Panc1 (cell line): Measurements from ENCODE around the gene FLRT1. TPM values are rescaled to one million over a fixed set of nuclear protein-coding genes. Genes with fewer than 3 reads are reported as not detected.

Source experiments
- ATAC-seq: fragments of 200-7000 bp; cut with Tn5 transposase; 2 replicates; pipeline ENCODE4 v1.9.1; 2020; ENCODE audit warnings: mild to moderate bottlenecking, moderate library complexity
- BruUV-seq: library from RNA; stranded (reverse); fragments of 400-500 nt; replicated peaks from 2 replicates; lab custom pipeline; 2021; lab: Mats Ljungman, UMichigan
- CTCF ChIA-PET: fragments of 300-600 bp; sonication (Branson Sonifier 250); formaldehyde crosslinking; loops from one replicate; lab custom pipeline; 2022; ENCODE audit warnings: antibody characterized with exemption; lab: Charles Lee
- POLR2A ChIA-PET: fragments of 300-600 bp; sonication (Branson Sonifier 250); formaldehyde crosslinking; loops from one replicate; lab custom pipeline; 2022; ENCODE audit warnings: antibody characterized with exemption; lab: Charles Lee
- DNase-seq: peaks from one replicate; pipeline ENCODE4 v3.0.0-alpha.2; 2010; ENCODE audit warnings: low read depth, low spot score
- H3K27ac ChIP-seq: 2 replicates; pipeline ENCODE4 v1.5.1; 2011; ENCODE audit warnings: mild to moderate bottlenecking, low read length, inconsistent platforms
- H3K27me3 ChIP-seq: fragments of 200-500 bp; sonication (Bioruptor generic); 2 replicates; pipeline ENCODE4 v1.6.0; 2014; ENCODE audit warnings: low read length, inconsistent platforms; ENCODE audit not compliant: control insufficient read depth, insufficient read depth
- H3K36me3 ChIP-seq: fragments of 200-500 bp; sonication (Bioruptor generic); 2 replicates; pipeline ENCODE4 v1.5.1; 2014; ENCODE audit warnings: inconsistent platforms, mild to moderate bottlenecking, low read length, moderate library complexity; ENCODE audit not compliant: control insufficient read depth, insufficient read depth
- H3K4me1 ChIP-seq: 2 replicates; pipeline ENCODE4 v1.5.1; 2011; ENCODE audit warnings: inconsistent platforms, mild to moderate bottlenecking, low read length, moderate library complexity; ENCODE audit not compliant: control insufficient read depth, insufficient read depth
- H3K4me3 ChIP-seq, 2 experiments: 2 replicates each; pipeline ENCODE4 v1.5.1; 2011 to 2012; ENCODE audit warnings: low read depth in 2 of 2, low read length in 2 of 2, mild to moderate bottlenecking in 2 of 2, inconsistent platforms in 1 of 2, moderate library complexity in 1 of 2
- H3K9me3 ChIP-seq: fragments of 200-500 bp; sonication (Bioruptor generic); 2 replicates; pipeline ENCODE4 v1.5.1; 2014; ENCODE audit warnings: low read depth, mild to moderate bottlenecking, inconsistent platforms, low read length, moderate library complexity; ENCODE audit not compliant: control insufficient read depth, insufficient read depth
- POLR2AphosphoS5 ChIP-seq: IDR thresholded peaks from 2 replicates; pipeline ENCODE4 v1.6.1; 2012; ENCODE audit warnings: mild to moderate bottlenecking, low read depth, low read length, moderate library complexity
- SIN3A ChIP-seq: IDR thresholded peaks from 2 replicates; pipeline ENCODE4 v1.6.1; 2012; ENCODE audit warnings: low read depth, mild to moderate bottlenecking, low read length, moderate library complexity, borderline replicate concordance; ENCODE audit not compliant: insufficient read depth
- TCF7L2 ChIP-seq: IDR thresholded peaks from 2 replicates; pipeline ENCODE4 v1.6.1; 2011; ENCODE audit warnings: mild to moderate bottlenecking, low read depth, low read length, inconsistent platforms
- in situ Hi-C: cut with HindIII; loops from 2 replicates; pipeline ENCODE4 v1.10.0; 2016; ENCODE audit warnings: low sequenced_read_pairs, low pct_unique_long_range_greater_than_20kb
- intact Hi-C: fragments of 100-400 bp; cut with micrococcal nuclease; formaldehyde crosslinking; loops from one replicate; pipeline ENCODE4 v1.10.0; 2022; ENCODE audit not compliant: unreplicated experiment
- total RNA-seq: library from RNA; stranded (reverse); gene quantifications from one replicate; pipeline ENCODE4 v1.2.1, GENCODE V29; 2021; ENCODE audit not compliant: unreplicated experiment
- TF ChIP-seq, protein P1 (sequence below), 2 experiments: IDR thresholded peaks; 2 replicates each; pipeline ENCODE4 v1.6.1; 2011 to 2012; ENCODE audit warnings: low read depth in 2 of 2, control low read depth in 1 of 2, low read length in 1 of 2, mild to moderate bottlenecking in 1 of 2, moderate library complexity in 1 of 2; ENCODE audit not compliant: insufficient read depth in 1 of 2
- TF ChIP-seq, protein P2 (sequence below): fragments of 450-650 bp; IDR thresholded peaks from 2 replicates; pipeline ENCODE4 v1.5.1; 2017; ENCODE audit warnings: mild to moderate bottlenecking

Gene FLRT1
- total RNA-seq, 1 experiment from 2014 or later = 0.51 TPM

- no TSS peak for BruUV-seq
- Histone ChIP-seq H3K4me3 (no peak overlapping the region), H3K36me3 (no peaks in the 10 kb centered on the region), H3K27me3 (no peaks in the 10 kb centered on the region), H3K9me3 (no peaks in the 10 kb centered on the region), H3K27ac (no peak overlapping the region), H3K4me1 (no peaks in the 10 kb centered on the region)
- ATAC-seq (no peak), DNase-seq (no peak)
- ChIA-PET POLR2A (no interaction called here), CTCF (no interaction called here)
- TF ChIP-seq TCF7L2 = no peak
- TF ChIP-seq SIN3A = no peak
- TF ChIP-seq, protein P1, sequence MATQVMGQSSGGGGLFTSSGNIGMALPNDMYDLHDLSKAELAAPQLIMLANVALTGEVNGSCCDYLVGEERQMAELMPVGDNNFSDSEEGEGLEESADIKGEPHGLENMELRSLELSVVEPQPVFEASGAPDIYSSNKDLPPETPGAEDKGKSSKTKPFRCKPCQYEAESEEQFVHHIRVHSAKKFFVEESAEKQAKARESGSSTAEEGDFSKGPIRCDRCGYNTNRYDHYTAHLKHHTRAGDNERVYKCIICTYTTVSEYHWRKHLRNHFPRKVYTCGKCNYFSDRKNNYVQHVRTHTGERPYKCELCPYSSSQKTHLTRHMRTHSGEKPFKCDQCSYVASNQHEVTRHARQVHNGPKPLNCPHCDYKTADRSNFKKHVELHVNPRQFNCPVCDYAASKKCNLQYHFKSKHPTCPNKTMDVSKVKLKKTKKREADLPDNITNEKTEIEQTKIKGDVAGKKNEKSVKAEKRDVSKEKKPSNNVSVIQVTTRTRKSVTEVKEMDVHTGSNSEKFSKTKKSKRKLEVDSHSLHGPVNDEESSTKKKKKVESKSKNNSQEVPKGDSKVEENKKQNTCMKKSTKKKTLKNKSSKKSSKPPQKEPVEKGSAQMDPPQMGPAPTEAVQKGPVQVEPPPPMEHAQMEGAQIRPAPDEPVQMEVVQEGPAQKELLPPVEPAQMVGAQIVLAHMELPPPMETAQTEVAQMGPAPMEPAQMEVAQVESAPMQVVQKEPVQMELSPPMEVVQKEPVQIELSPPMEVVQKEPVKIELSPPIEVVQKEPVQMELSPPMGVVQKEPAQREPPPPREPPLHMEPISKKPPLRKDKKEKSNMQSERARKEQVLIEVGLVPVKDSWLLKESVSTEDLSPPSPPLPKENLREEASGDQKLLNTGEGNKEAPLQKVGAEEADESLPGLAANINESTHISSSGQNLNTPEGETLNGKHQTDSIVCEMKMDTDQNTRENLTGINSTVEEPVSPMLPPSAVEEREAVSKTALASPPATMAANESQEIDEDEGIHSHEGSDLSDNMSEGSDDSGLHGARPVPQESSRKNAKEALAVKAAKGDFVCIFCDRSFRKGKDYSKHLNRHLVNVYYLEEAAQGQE (IDR thresholded peaks at IDR 0.05; ENCODE audit: insufficient read depth in 1 of 2, low read depth in 2 of 2, low read length in 1 of 2) = no peak
- no peak for TF ChIP-seq POLR2AphosphoS5
- TF ChIP-seq, protein P2, sequence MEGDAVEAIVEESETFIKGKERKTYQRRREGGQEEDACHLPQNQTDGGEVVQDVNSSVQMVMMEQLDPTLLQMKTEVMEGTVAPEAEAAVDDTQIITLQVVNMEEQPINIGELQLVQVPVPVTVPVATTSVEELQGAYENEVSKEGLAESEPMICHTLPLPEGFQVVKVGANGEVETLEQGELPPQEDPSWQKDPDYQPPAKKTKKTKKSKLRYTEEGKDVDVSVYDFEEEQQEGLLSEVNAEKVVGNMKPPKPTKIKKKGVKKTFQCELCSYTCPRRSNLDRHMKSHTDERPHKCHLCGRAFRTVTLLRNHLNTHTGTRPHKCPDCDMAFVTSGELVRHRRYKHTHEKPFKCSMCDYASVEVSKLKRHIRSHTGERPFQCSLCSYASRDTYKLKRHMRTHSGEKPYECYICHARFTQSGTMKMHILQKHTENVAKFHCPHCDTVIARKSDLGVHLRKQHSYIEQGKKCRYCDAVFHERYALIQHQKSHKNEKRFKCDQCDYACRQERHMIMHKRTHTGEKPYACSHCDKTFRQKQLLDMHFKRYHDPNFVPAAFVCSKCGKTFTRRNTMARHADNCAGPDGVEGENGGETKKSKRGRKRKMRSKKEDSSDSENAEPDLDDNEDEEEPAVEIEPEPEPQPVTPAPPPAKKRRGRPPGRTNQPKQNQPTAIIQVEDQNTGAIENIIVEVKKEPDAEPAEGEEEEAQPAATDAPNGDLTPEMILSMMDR = no peak
- in situ Hi-C loops (loop anchor here (10.0 kb wide), 1 partner anchor 69 kb away; no protein-coding TSS in a partner anchor), intact Hi-C loops (no loop called here)
These were observed 38.5 kb downstream of the FLRT1 start for GRCh38 chr11:64074239-64074638.

GRCh38 chr11:64076758-64077157 is 41.0 kb downstream of the FLRT1 start:
- Histone ChIP-seq H3K27ac (no peak overlapping the region), H3K4me3 (no peak overlapping the region), H3K4me1 (peaks cover under 1% of the 10 kb centered on the region), H3K9me3 (no peaks in the 10 kb centered on the region), H3K27me3 (no peaks in the 10 kb centered on the region), H3K36me3 (no peaks in the 10 kb centered on the region)
- no TSS peak for BruUV-seq
- ChIA-PET POLR2A (no interaction called here), CTCF (interaction anchor here (0.5 kb wide), 1 partner anchor 864 kb away, joined by 3 read pairs; no protein-coding TSS in a partner anchor)
- intact Hi-C loops (no loop called here), in situ Hi-C loops (loop anchor here (10.0 kb wide), 1 partner anchor 72 kb away; no protein-coding TSS in a partner anchor)
- TF ChIP-seq POLR2AphosphoS5 = no peak
- TF ChIP-seq TCF7L2 = no peak
- TF ChIP-seq, protein P2 = no peak
- TF ChIP-seq, protein P1 (IDR thresholded peaks at IDR 0.05; ENCODE audit: insufficient read depth in 1 of 2, low read depth in 2 of 2, low read length in 1 of 2) = no peak
- no peak for DNase-seq
- ATAC-seq = no peak
